GM19452 (cell line): Measurements from ENCODE around the gene KCNH1.

ENCODE experiments used
- ATAC-seq: cut with Tn5 transposase; IDR thresholded peaks from one replicate; pipeline ENCODE4 v1.9.1; 2021; ENCODE audit not compliant: unreplicated experiment

KCNH1 gene

GRCh38 chr1:211133836-211134669 lies at the start of gene KCNH1:
TSS of gene KCNH1 (minus strand) at chr1:211134148. CDS start at chr1:211133945, 203 bp downstream.
- peak; percentile 89 for ATAC-seq

- ATAC-seq: no peak
Observed at GRCh38 chr1:211182746-211183145, 48.8 kb upstream of the KCNH1 start.

GRCh38 chr1:211174375-211174774 lies 40.4 kb upstream of the KCNH1 start:
- ATAC-seq: no peak

GRCh38 chr1:211172657-211173056 lies 38.7 kb upstream of the KCNH1 start:
- no peak for ATAC-seq

GRCh38 chr1:211169353-211169752 lies 35.4 kb upstream of the KCNH1 start:
- ATAC-seq: no peak

GRCh38 chr1:211158866-211159265 lies 24.9 kb upstream of the KCNH1 start:
- no peak for ATAC-seq

- ATAC-seq: no peak
Observed at GRCh38 chr1:211155040-211155439, 21.1 kb upstream of the KCNH1 start.

- no peak for ATAC-seq
Observed at GRCh38 chr1:211153932-211154331, 20.0 kb upstream of the KCNH1 start.

GRCh38 chr1:211148366-211148765 lies 14.4 kb upstream of the KCNH1 start:
- ATAC-seq: no peak

GRCh38 chr1:211145944-211146343 lies 12.0 kb upstream of the KCNH1 start:
- ATAC-seq: no peak

GRCh38 chr1:211135342-211135950 lies 1.5 kb upstream of the KCNH1 start:
- no peak for ATAC-seq

GRCh38 chr1:211133393-211133835 lies 534 bp downstream of the KCNH1 start:
- ATAC-seq: no peak

GRCh38 chr1:211132721-211133392 lies 1.1 kb downstream of the KCNH1 start:
- no peak for ATAC-seq

- no peak for ATAC-seq
Observed at GRCh38 chr1:211129776-211130175, 4.2 kb downstream of the KCNH1 start.

GRCh38 chr1:211127166-211127565 lies 6.8 kb downstream of the KCNH1 start:
- no peak for ATAC-seq

- ATAC-seq: no peak
Observed at GRCh38 chr1:211126622-211127021, 7.3 kb downstream of the KCNH1 start.

GRCh38 chr1:211118407-211119102 lies 15.4 kb downstream of the KCNH1 start:
- no peak for ATAC-seq

GRCh38 chr1:211114446-211114845 lies 19.5 kb downstream of the KCNH1 start:
- no peak for ATAC-seq

- ATAC-seq: no peak
Observed at GRCh38 chr1:211113566-211113965, 20.4 kb downstream of the KCNH1 start.

- ATAC-seq: no peak
Observed at GRCh38 chr1:211111351-211111750, 22.6 kb downstream of the KCNH1 start.

GRCh38 chr1:211101481-211101880 lies 32.5 kb downstream of the KCNH1 start:
- no peak for ATAC-seq
